ENCODE measurements around the gene NOB1. TPM values are rescaled to one million over a fixed set of nuclear protein-coding genes. Genes with fewer than 3 reads are reported as not detected.

Gene NOB1
- total and polyA plus RNA-seq, 2 donors from 2014 or later = 34.9 to 50.4 TPM

GRCh38 chr16:69706256-69706974 lies 48.3 kb downstream of the NOB1 start:
- Histone ChIP-seq H3K36me3 (ENCODE audit: control insufficient read depth in 2 of 3, insufficient read depth in 3 of 3, low read length in 3 of 3) (peaks cover 0 to 13% (median 3%) of the 10 kb centered on the region in 3 donors), H3K9me3 (ENCODE audit: control insufficient read depth in 2 of 3, insufficient read depth in 1 of 3, low read length in 3 of 3) (no peaks in the 10 kb centered on the region), H3K4me1 (ENCODE audit: control insufficient read depth in 2 of 3, insufficient read depth in 2 of 3, low read depth in 1 of 3, low read length in 3 of 3) (peaks cover 0 to 13% (median 5%) of the 10 kb centered on the region in 3 donors), H3K9ac (ENCODE audit: low read length in 3 of 3) (no peak overlapping the region), H3K27ac (ENCODE audit: low read depth in 2 of 2, low read length in 2 of 2) (no peak overlapping the region), H3K4me3 (ENCODE audit: low read length in 3 of 3) (no peak overlapping the region), H3K27me3 (ENCODE audit: control insufficient read depth, insufficient read depth, low read length) (no peaks in the 10 kb centered on the region)
- intact Hi-C loops (cut with DNase I) = loop anchor here (10.0 kb wide), 1 partner anchor 48 kb away; the partner anchor contains the start of gene NOB1
- DNase-seq = peak in 2 of 5 donors; percentile 23 to 29
- TF ChIP-seq CTCF (IDR thresholded peaks at IDR 0.05; ENCODE audit: borderline replicate concordance, extremely low read depth, insufficient read depth) = no peak
- no peak for FAIRE-seq

GRCh38 chr16:69703638-69704037 lies 51.1 kb downstream of the NOB1 start:
- no peak for FAIRE-seq
- Histone ChIP-seq H3K27ac (ENCODE audit: low read depth in 2 of 2, low read length in 2 of 2) (no peak overlapping the region), H3K4me3 (ENCODE audit: low read length in 3 of 3) (no peak overlapping the region), H3K36me3 (ENCODE audit: control insufficient read depth in 2 of 3, insufficient read depth in 3 of 3, low read length in 3 of 3) (peaks cover 0 to 13% (median 5%) of the 10 kb centered on the region in 3 donors), H3K9ac (ENCODE audit: low read length in 3 of 3) (no peak overlapping the region), H3K4me1 (ENCODE audit: control insufficient read depth in 2 of 3, insufficient read depth in 2 of 3, low read depth in 1 of 3, low read length in 3 of 3) (peaks cover 0 to 7% (median 5%) of the 10 kb centered on the region in 3 donors), H3K9me3 (ENCODE audit: control insufficient read depth in 2 of 3, insufficient read depth in 1 of 3, low read length in 3 of 3) (no peaks in the 10 kb centered on the region), H3K27me3 (ENCODE audit: control insufficient read depth, insufficient read depth, low read length) (no peaks in the 10 kb centered on the region)
- TF ChIP-seq CTCF (IDR thresholded peaks at IDR 0.05; ENCODE audit: borderline replicate concordance, extremely low read depth, insufficient read depth) = no peak
- intact Hi-C loops (cut with DNase I) = loop anchor here (10.0 kb wide), 1 partner anchor 51 kb away; the partner anchor contains the start of gene NOB1
- no peak for DNase-seq

GRCh38 chr16:69701866-69702265 lies 52.9 kb downstream of the NOB1 start:
- Histone ChIP-seq H3K4me1 (ENCODE audit: control insufficient read depth in 2 of 3, insufficient read depth in 2 of 3, low read depth in 1 of 3, low read length in 3 of 3) (peaks cover 0 to 3% (median 0%) of the 10 kb centered on the region in 3 donors), H3K27ac (ENCODE audit: low read depth in 2 of 2, low read length in 2 of 2) (no peak overlapping the region), H3K27me3 (ENCODE audit: control insufficient read depth, insufficient read depth, low read length) (no peaks in the 10 kb centered on the region), H3K36me3 (ENCODE audit: control insufficient read depth in 2 of 3, insufficient read depth in 3 of 3, low read length in 3 of 3) (peaks cover 0 to 8% (median 8%) of the 10 kb centered on the region in 3 donors), H3K9ac (ENCODE audit: low read length in 3 of 3) (no peak overlapping the region), H3K9me3 (ENCODE audit: control insufficient read depth in 2 of 3, insufficient read depth in 1 of 3, low read length in 3 of 3) (no peaks in the 10 kb centered on the region), H3K4me3 (ENCODE audit: low read length in 3 of 3) (no peak overlapping the region)
- TF ChIP-seq CTCF (IDR thresholded peaks at IDR 0.05; ENCODE audit: borderline replicate concordance, extremely low read depth, insufficient read depth) = no peak
- intact Hi-C loops (cut with DNase I) = loop anchor here (10.0 kb wide), 1 partner anchor 53 kb away; the partner anchor contains the start of gene NOB1
- FAIRE-seq (no peak), DNase-seq (no peak)

Measured in kidney (tissue), 14 donors.